HEK293T (cell line): ENCODE results near the gene EVI2A.

Source experiments
- CTCF ChIA-PET: fragments of 350-600 bp; formaldehyde crosslinking; extraction: SDS; loops from one replicate; lab custom pipeline; 2021; ENCODE audit warnings: antibody characterized with exemption, inconsistent platforms; lab: Yijun Ruan, JAX
- POLR2A ChIA-PET: fragments of 350-600 bp; formaldehyde crosslinking; extraction: SDS; loops from one replicate; lab custom pipeline; 2020; ENCODE audit warnings: antibody characterized with exemption, inconsistent platforms; lab: Yijun Ruan, JAX
- DNase-seq: peaks from one replicate; pipeline ENCODE4 v3.0.0; 2012; ENCODE audit warnings: mixed read lengths; ENCODE audit errors: extremely low spot score
- ARNT ChIP-seq: fragments of 450-650 bp; IDR thresholded peaks from 2 replicates; pipeline ENCODE4 v1.6.1; 2017; ENCODE audit warnings: mild to moderate bottlenecking
- BHLHE40 ChIP-seq: fragments of 450-650 bp; IDR thresholded peaks from 2 replicates; pipeline ENCODE4 v1.6.1; 2016; ENCODE audit warnings: mild to moderate bottlenecking, moderate library complexity, borderline replicate concordance
- CTBP1 ChIP-seq: fragments of 450-650 bp; IDR thresholded peaks from 2 replicates; pipeline ENCODE4 v1.6.1; 2016; ENCODE audit warnings: borderline replicate concordance
- ELF4 ChIP-seq: fragments of 450-650 bp; IDR thresholded peaks from 2 replicates; pipeline ENCODE4 v1.6.1; 2017; ENCODE audit warnings: antibody characterized with exemption
- FOXA1 ChIP-seq: fragments of 450-650 bp; IDR thresholded peaks from 2 replicates; pipeline ENCODE4 v1.6.1; 2016; ENCODE audit warnings: mild to moderate bottlenecking
- FOXK2 ChIP-seq: fragments of 450-650 bp; IDR thresholded peaks from 2 replicates; pipeline ENCODE4 v1.6.1; 2016; ENCODE audit warnings: mild to moderate bottlenecking
- FOXM1 ChIP-seq: fragments of 450-650 bp; IDR thresholded peaks from 2 replicates; pipeline ENCODE4 v1.6.1; 2017; ENCODE audit warnings: mild to moderate bottlenecking, borderline replicate concordance
- HDGF ChIP-seq: fragments of 450-650 bp; IDR thresholded peaks from 2 replicates; pipeline ENCODE4 v1.6.1; 2017; ENCODE audit warnings: antibody characterized with exemption, borderline replicate concordance
- L3MBTL2 ChIP-seq: fragments of 450-650 bp; conservative IDR thresholded peaks from 2 replicates; pipeline ENCODE4 v1.6.1; 2016; ENCODE audit warnings: mild to moderate bottlenecking
- LEF1 ChIP-seq: fragments of 450-650 bp; IDR thresholded peaks from 2 replicates; pipeline ENCODE4 v1.6.1; 2017; ENCODE audit warnings: mild to moderate bottlenecking, borderline replicate concordance
- NFRKB ChIP-seq: fragments of 450-650 bp; IDR thresholded peaks from 2 replicates; pipeline ENCODE4 v1.6.1; 2016; ENCODE audit warnings: mild to moderate bottlenecking, moderate library complexity
- SP1 ChIP-seq: fragments of 450-650 bp; IDR thresholded peaks from 2 replicates; pipeline ENCODE4 v1.6.1; 2017
- SUZ12 ChIP-seq: fragments of 450-650 bp; IDR thresholded peaks from 2 replicates; pipeline ENCODE4 v1.6.1; 2016; ENCODE audit warnings: mild to moderate bottlenecking
- TARDBP ChIP-seq: fragments of 450-650 bp; IDR thresholded peaks from 2 replicates; pipeline ENCODE4 v1.6.1; 2016
- ZNF384 ChIP-seq: fragments of 450-650 bp; IDR thresholded peaks from 2 replicates; pipeline ENCODE4 v1.6.1; 2016
- TF ChIP-seq, protein P1 (sequence below): fragments of 450-650 bp; IDR thresholded peaks from 2 replicates; pipeline ENCODE4 v1.6.1; 2016

EVI2A gene

GRCh38 chr17:31321481-31321880, at the start of gene EVI2A:
TSS of gene EVI2A (minus strand) at chr17:31321622. CDS start at chr17:31319013, 2,609 bp downstream.
- no peak for DNase-seq
- POLR2A ChIA-PET: no interaction called here
- TF ChIP-seq SUZ12 (no peak), TARDBP (no peak), FOXM1 (no peak), HDGF (no peak), ZNF384 (no peak)
- CTCF ChIA-PET: interaction anchor here (0.5 kb wide), 1 partner anchor 28 kb away, joined by 3 read pairs; no protein-coding TSS in a partner anchor

DNA sequence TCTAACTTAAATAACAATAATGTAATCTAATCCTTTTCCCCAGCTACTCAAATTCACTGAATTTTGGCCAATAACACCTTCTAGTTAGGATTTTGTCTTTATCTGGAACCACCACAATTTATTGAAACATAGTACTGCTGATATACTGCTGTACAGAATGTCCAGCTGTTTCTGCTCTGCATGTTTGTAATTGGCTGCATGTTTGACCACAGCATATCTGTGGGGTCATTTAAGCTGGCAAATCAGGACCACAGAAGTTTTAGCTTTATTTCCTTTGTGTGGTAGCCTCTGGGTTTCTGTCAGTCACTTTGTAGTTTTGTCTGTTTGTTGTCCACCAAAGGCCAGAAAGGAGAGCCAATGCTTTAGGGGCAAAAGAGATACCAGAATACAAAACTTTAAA, 47.8 kb upstream of the EVI2A start:
- no peak for TF ChIP-seq CTBP1
- CTCF ChIA-PET: interaction anchor here (0.6 to 1.0 kb wide), 2 partner anchors 20 to 189 kb away, joined by 4 to 8 read pairs; no protein-coding TSS in a partner anchor
- POLR2A ChIA-PET: no interaction called here
- no peak for DNase-seq

- DNase-seq: no peak
- TF ChIP-seq, protein P1, sequence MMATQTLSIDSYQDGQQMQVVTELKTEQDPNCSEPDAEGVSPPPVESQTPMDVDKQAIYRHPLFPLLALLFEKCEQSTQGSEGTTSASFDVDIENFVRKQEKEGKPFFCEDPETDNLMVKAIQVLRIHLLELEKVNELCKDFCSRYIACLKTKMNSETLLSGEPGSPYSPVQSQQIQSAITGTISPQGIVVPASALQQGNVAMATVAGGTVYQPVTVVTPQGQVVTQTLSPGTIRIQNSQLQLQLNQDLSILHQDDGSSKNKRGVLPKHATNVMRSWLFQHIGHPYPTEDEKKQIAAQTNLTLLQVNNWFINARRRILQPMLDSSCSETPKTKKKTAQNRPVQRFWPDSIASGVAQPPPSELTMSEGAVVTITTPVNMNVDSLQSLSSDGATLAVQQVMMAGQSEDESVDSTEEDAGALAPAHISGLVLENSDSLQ: no peak
- TF ChIP-seq FOXK2 (no peak), ELF4 (no peak), LEF1 (no peak), CTBP1 (no peak), FOXM1 (no peak), ARNT (no peak), L3MBTL2 (no peak), HDGF (no peak), ZNF384 (no peak), SUZ12 (no peak), SP1 (no peak), NFRKB (no peak), FOXA1 (no peak), TARDBP (no peak), BHLHE40 (no peak)
- CTCF ChIA-PET: interaction anchor here (0.6 kb wide), 1 partner anchor 664 kb away, joined by 3 read pairs; no protein-coding TSS in a partner anchor
- POLR2A ChIA-PET: no interaction called here
Measured at GRCh38 chr17:31366088-31366487, 44.7 kb upstream of the EVI2A start.

- CTCF ChIA-PET: no interaction called here
- POLR2A ChIA-PET: no interaction called here
- no peak for TF ChIP-seq FOXK2
- DNase-seq: no peak
Measured at GRCh38 chr17:31364012-31364411, 42.6 kb upstream of the EVI2A start.

GRCh38 chr17:31357839-31358394, 36.5 kb upstream of the EVI2A start:
- no peak for TF ChIP-seq L3MBTL2
- TF ChIP-seq, protein P1: no peak
- no peak for TF ChIP-seq NFRKB
- TF ChIP-seq ARNT: no peak
- TF ChIP-seq HDGF: no peak
- TF ChIP-seq BHLHE40: no peak
- TF ChIP-seq FOXM1: no peak
- no peak for TF ChIP-seq SUZ12
- TF ChIP-seq ELF4: no peak
- no peak for TF ChIP-seq FOXK2
- no peak for TF ChIP-seq TARDBP
- no peak for TF ChIP-seq LEF1
- TF ChIP-seq FOXA1: no peak
- TF ChIP-seq SP1: no peak
- TF ChIP-seq ZNF384: no peak
- TF ChIP-seq CTBP1: no peak
- DNase-seq: no peak
- ChIA-PET POLR2A (no interaction called here), CTCF (no interaction called here)

- ChIA-PET CTCF (no interaction called here), POLR2A (no interaction called here)
- DNase-seq: no peak
- no peak for TF ChIP-seq SP1
- no peak for TF ChIP-seq BHLHE40
- TF ChIP-seq, protein P1: no peak
Measured at GRCh38 chr17:31357091-31357490, 35.7 kb upstream of the EVI2A start.

DNA sequence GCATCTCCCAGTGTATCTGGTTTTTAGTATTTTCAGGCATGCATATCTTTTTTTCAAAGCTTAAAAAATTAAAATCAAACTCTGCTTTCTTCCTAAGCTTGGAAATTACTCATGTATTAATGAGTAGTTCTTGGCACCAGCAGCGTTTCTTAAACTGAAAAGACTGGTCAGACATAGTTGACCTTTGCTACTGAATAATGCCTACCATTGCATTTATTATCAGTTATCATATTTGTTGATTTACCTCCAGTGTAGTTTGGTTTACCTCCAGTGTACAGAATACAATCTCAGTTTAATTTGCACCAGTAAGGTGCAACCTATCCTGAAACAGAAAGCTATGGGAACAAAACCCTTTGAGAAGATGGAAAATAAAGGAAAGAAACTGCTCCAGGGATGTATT, 34.5 kb upstream of the EVI2A start:
- DNase-seq: no peak
- no peak for TF ChIP-seq CTBP1
- no peak for TF ChIP-seq FOXM1
- TF ChIP-seq, protein P1: no peak
- TF ChIP-seq ZNF384: no peak
- no peak for TF ChIP-seq ARNT
- no peak for TF ChIP-seq L3MBTL2
- TF ChIP-seq SUZ12: no peak
- TF ChIP-seq SP1: no peak
- no peak for TF ChIP-seq HDGF
- no peak for TF ChIP-seq FOXA1
- no peak for TF ChIP-seq BHLHE40
- TF ChIP-seq TARDBP: no peak
- TF ChIP-seq NFRKB: no peak
- no peak for TF ChIP-seq ELF4
- TF ChIP-seq LEF1: no peak
- no peak for TF ChIP-seq FOXK2
- ChIA-PET POLR2A (no interaction called here), CTCF (no interaction called here)
